Gastrocnemius medialis (tissue), 4 donors: ENCODE results near the gene MKNK1. TPM values are rescaled to one million over a fixed set of nuclear protein-coding genes. Genes with fewer than 3 reads are reported as not detected.
A peak's percentile ranks its signal among the peaks of the same experiment; 100 is the strongest.

Experiments
- ATAC-seq, 2 donors: fragments of 150-250 bp; one replicate each; pipeline ENCODE4 v1.9.1; 2016
- DNase-seq, 2 donors: peaks; one replicate each; pipeline ENCODE4 v3.0.0-alpha.2; 2019
- H3K27ac ChIP-seq, 4 donors: fragments of 200-600 bp; sonication (generic); 1 replicate in 1 of 4; 2 replicates in 3 of 4; pipeline ENCODE4 v1.5.1; 2016 to 2018; ENCODE audit warnings: mild to moderate bottlenecking in 2 of 4, moderate library complexity in 1 of 4
- H3K27me3 ChIP-seq, 3 donors: fragments of 200-600 bp; sonication (generic) in 2 of 3; 1 replicate in 1 of 3; 2 replicates in 2 of 3; pipeline versions ENCODE4 v1.5.1 to v1.6.0; 2016 to 2019; ENCODE audit warnings: mild to moderate bottlenecking in 1 of 3, moderate library complexity in 1 of 3
- H3K36me3 ChIP-seq, 2 donors: fragments of 200-600 bp; sonication (generic) in 1 of 2; one replicate each; pipeline ENCODE4 v1.5.1; 2017 to 2018
- H3K4me1 ChIP-seq, 2 donors: fragments of 200-600 bp; sonication (generic) in 1 of 2; one replicate each; pipeline ENCODE4 v1.5.1; 2016 to 2017; ENCODE audit warnings: mild to moderate bottlenecking in 2 of 2
- H3K4me3 ChIP-seq, 4 donors: fragments of 200-600 bp; sonication (generic) in 3 of 4; 1 replicate in 1 of 4; 2 replicates in 3 of 4; pipeline ENCODE4 v1.5.1; 2016 to 2019; ENCODE audit warnings: mild to moderate bottlenecking in 2 of 4
- H3K9me3 ChIP-seq, 3 donors: fragments of 200-600 bp; sonication (generic) in 2 of 3; 1 replicate in 1 of 3; 2 replicates in 2 of 3; pipeline ENCODE4 v1.5.1; 2016 to 2019
- POLR2A ChIP-seq, 2 donors: fragments of 450-650 bp; IDR thresholded peaks; one replicate each; pipeline ENCODE4 v1.6.1; 2017; ENCODE audit warnings: antibody characterized with exemption in 2 of 2, mild to moderate bottlenecking in 2 of 2, moderate library complexity in 2 of 2
- in situ Hi-C, 4 donors: fragments of 200-750 bp; cut with MboI; loops; one replicate each; pipeline versions ENCODE4 v1.15.0 to v1.8.0; 2017; ENCODE audit warnings: low sequenced_read_pairs in 4 of 4
- intact Hi-C: fragments of 100-400 bp; cut with DNase I; formaldehyde crosslinking; loops from one replicate; pipeline ENCODE4 v1.15.1; 2023; ENCODE audit warnings: low total_unique reads
- total RNA-seq, 4 donors: library from RNA; depleted of rRNA; stranded (reverse); fragments of >200 nt; gene quantifications; one replicate each; pipeline versions ENCODE4 v1.1.0 to v1.2.3, GENCODE V29; 2016
- TF ChIP-seq, protein P1 (sequence below), 5 experiments: fragments of 450-650 bp in 3 of 5; fragments of 200-600 bp in 2 of 5; sonication (generic) in 2 of 5; IDR thresholded peaks in 4 of 5; conservative IDR thresholded peaks in 1 of 5; 1 replicate in 4 of 5; 2 replicates in 1 of 5; pipeline ENCODE4 v1.5.1; 2016 to 2019; ENCODE audit warnings: antibody characterized with exemption in 5 of 5, mild to moderate bottlenecking in 3 of 5, moderate library complexity in 3 of 5

The MKNK1 gene
- total RNA-seq, 4 donors from 2014 or later, result 23.7 to 63.5 (median 43.4) TPM

DNA sequence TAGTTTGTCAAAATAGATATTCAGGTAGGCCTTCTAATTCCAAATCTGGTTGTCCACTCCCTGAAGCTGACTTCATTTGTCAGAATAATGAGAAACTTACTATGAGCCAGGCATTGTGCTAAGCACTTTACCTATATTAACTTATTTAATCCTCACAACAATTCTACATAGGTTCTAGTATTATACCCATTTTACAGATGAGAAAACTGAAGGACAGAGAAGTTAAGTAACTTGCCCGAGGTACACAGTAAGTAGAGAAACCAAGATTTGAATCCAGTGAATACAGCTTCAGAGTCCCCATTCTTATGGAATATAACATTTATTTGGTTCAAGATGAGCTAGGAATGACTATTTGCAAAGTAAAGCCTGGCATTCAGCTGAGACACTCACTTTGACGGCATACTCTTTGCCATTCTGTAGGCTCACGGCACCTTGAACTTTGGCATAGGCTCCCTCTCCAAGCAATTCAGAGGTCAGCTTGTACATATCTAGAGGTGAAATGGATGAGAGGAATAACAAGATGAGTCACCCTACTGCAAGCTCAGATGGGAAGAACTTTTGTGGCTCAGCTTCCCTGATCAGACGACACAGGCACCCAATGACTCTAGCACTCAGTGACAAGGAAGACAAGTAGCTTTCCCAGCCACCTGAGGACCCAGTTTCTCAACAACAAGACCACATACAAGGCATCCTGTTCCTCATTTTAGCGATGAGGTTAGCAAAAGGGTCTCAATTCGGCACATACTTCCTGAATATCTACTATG lies 23.7 kb downstream of the MKNK1 start:
- no peak for ATAC-seq
- DNase-seq, result no peak
- intact Hi-C loops (no loop called here), in situ Hi-C loops (no loop called here)
- Histone ChIP-seq H3K4me3 (no peak overlapping the region), H3K9me3 (no peaks in the 10 kb centered on the region), H3K36me3 (peaks cover 2 to 83% of the 10 kb centered on the region in 2 donors), H3K4me1 (peaks cover 0 to 4% of the 10 kb centered on the region in 2 donors), H3K27ac (no peak overlapping the region), H3K27me3 (no peaks in the 10 kb centered on the region)
- TF ChIP-seq, protein P1, sequence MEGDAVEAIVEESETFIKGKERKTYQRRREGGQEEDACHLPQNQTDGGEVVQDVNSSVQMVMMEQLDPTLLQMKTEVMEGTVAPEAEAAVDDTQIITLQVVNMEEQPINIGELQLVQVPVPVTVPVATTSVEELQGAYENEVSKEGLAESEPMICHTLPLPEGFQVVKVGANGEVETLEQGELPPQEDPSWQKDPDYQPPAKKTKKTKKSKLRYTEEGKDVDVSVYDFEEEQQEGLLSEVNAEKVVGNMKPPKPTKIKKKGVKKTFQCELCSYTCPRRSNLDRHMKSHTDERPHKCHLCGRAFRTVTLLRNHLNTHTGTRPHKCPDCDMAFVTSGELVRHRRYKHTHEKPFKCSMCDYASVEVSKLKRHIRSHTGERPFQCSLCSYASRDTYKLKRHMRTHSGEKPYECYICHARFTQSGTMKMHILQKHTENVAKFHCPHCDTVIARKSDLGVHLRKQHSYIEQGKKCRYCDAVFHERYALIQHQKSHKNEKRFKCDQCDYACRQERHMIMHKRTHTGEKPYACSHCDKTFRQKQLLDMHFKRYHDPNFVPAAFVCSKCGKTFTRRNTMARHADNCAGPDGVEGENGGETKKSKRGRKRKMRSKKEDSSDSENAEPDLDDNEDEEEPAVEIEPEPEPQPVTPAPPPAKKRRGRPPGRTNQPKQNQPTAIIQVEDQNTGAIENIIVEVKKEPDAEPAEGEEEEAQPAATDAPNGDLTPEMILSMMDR (IDR thresholded peaks at IDR 0.05 in 4 of 5, conservative IDR thresholded peaks at IDR 0.05 in 1 of 5), result no peak
- TF ChIP-seq POLR2A (IDR thresholded peaks at IDR 0.05), result no peak

DNA sequence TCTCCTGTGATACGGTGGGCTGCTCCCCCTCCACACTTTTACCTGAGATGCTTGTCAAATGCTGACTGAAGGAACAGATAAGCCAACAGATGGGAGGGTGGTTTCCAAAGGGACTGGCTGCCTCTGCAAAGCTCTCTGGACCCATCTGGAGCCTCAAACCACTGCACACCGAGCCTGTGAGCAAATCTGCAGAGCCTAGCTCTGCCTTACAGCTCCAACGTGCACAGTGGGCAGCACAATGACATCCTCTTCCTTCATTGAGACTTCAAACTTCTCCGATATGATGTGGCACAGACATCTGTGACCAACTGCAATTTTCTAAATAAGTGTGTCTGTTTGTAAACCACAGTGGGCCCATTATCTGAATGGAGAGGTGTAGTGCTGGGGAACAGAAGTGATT lies 26.4 kb downstream of the MKNK1 start:
- Histone ChIP-seq H3K4me1 (peaks cover 0 to 13% of the 10 kb centered on the region in 2 donors), H3K27ac (peak overlapping the region in 1 of 4 donors; percentile 75), H3K9me3 (no peaks in the 10 kb centered on the region), H3K36me3 (peaks cover 2 to 83% of the 10 kb centered on the region in 2 donors), H3K27me3 (no peaks in the 10 kb centered on the region), H3K4me3 (no peak overlapping the region)
- TF ChIP-seq, protein P1 (IDR thresholded peaks at IDR 0.05 in 4 of 5, conservative IDR thresholded peaks at IDR 0.05 in 1 of 5), result no peak
- TF ChIP-seq POLR2A (IDR thresholded peaks at IDR 0.05), result no peak
- in situ Hi-C loops (no loop called here), intact Hi-C loops (no loop called here)
- ATAC-seq, result no peak
- no peak for DNase-seq

DNA sequence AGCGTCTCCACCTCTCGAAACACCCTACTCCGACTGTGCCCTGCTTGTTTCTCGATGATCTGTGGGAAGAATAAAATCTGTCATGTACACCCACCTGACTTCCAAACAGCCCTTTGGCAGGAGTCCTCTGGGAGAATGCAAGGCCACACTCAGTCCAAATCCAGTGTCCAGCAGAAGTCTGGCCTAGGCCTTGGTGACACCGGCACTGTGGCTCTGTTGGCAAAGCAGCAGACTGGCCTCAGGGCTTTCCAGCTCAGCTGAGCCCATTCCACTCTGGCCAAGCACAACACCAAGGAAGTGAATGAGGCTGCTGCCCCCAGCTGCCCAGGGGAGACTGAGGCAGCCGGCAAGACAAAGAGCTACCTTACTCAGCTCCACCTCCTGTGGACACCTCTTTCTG lies 27.5 kb downstream of the MKNK1 start:
- Histone ChIP-seq H3K27ac (peak overlapping the region in 1 of 4 donors; percentile 75), H3K36me3 (peaks cover 2 to 77% of the 10 kb centered on the region in 2 donors), H3K4me3 (no peak overlapping the region), H3K27me3 (no peaks in the 10 kb centered on the region), H3K4me1 (peaks cover 0 to 13% of the 10 kb centered on the region in 2 donors), H3K9me3 (no peaks in the 10 kb centered on the region)
- no peak for TF ChIP-seq POLR2A (IDR thresholded peaks at IDR 0.05)
- TF ChIP-seq, protein P1 (IDR thresholded peaks at IDR 0.05 in 4 of 5, conservative IDR thresholded peaks at IDR 0.05 in 1 of 5), result no peak
- in situ Hi-C loops (no loop called here), intact Hi-C loops (no loop called here)
- no peak for DNase-seq
- peak in 1 of 2 donors; percentile 28 for ATAC-seq

DNA sequence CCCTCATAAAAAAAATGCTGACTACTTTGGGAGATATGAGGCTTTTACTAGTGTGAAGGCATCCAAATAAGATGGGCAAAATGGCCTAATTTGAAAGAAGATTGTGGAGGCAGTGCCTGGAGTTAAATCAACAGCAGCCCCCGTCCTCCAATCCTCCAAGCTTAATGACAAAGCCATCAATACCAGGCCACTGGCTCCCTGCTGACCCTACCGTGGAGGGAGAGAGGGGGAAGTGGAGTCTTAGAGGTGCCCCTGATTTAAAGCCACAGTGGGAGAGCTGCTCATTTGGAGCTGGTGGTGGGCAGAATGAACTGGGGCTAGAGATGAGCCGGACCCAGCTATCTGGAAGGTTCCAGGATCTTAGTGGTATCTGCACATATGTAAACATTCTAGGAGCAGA lies 28.3 kb downstream of the MKNK1 start:
- Histone ChIP-seq H3K9me3 (no peaks in the 10 kb centered on the region), H3K4me1 (peaks cover 0 to 13% of the 10 kb centered on the region in 2 donors), H3K36me3 (peaks cover 2 to 79% of the 10 kb centered on the region in 2 donors), H3K27me3 (no peaks in the 10 kb centered on the region), H3K27ac (peak overlapping the region in 1 of 4 donors; percentile 75), H3K4me3 (no peak overlapping the region)
- TF ChIP-seq POLR2A (IDR thresholded peaks at IDR 0.05), result no peak
- DNase-seq, result no peak
- no peak for ATAC-seq
- in situ Hi-C loops, result no loop called here
- intact Hi-C loops, result no loop called here

DNA sequence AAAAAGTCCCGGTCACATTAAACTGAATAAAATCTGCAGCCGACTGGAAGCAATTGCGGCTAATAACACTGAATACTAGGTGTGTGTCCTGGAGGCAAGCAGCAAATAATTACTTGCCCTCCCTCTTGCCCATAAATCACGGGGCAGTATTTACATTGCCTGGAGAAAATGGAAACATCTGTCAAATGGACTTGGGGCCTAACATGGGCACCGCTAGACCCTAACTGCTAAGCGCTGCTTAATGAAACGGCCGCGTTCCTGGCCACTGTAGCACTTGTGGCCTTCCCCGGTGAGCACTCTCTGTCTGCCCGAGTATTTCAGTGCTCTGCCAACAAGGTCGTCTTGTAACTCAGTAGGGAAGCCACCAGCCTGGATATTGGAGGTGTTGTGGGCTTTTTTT lies 28.8 kb downstream of the MKNK1 start:
- intact Hi-C loops, result no loop called here
- Histone ChIP-seq H3K36me3 (peaks cover 2 to 77% of the 10 kb centered on the region in 2 donors), H3K27ac (peak overlapping the region in 1 of 4 donors; percentile 75), H3K4me3 (no peak overlapping the region), H3K4me1 (peaks cover 0 to 13% of the 10 kb centered on the region in 2 donors), H3K9me3 (no peaks in the 10 kb centered on the region), H3K27me3 (no peaks in the 10 kb centered on the region)
- ATAC-seq (no peak), DNase-seq (no peak)
- in situ Hi-C loops, result no loop called here
- TF ChIP-seq, protein P1 (IDR thresholded peaks at IDR 0.05 in 4 of 5, conservative IDR thresholded peaks at IDR 0.05 in 1 of 5), result no peak
- no peak for TF ChIP-seq POLR2A (IDR thresholded peaks at IDR 0.05)
